Stimulated activated CD8-positive, alpha-beta memory T cell treated with anti-CD3 and anti-CD28 coated beads, Interleukin-7, amount 100 ng/mL, for 24 hours (primary cell): Measurements from ENCODE around the gene LILRA5.
A peak's percentile ranks its signal among the peaks of the same experiment; 100 is the strongest.
"Not testable (repeated sequence)": the region's sequence is repeated elsewhere in the genome, so short reads cannot be mapped to it uniquely, and the experiment has no call there.

Experiments used
- DNase-seq: peaks from one replicate; pipeline ENCODE4 v3.0.0-alpha.2; 2020; ENCODE audit warnings: low read depth

Gene LILRA5

DNA sequence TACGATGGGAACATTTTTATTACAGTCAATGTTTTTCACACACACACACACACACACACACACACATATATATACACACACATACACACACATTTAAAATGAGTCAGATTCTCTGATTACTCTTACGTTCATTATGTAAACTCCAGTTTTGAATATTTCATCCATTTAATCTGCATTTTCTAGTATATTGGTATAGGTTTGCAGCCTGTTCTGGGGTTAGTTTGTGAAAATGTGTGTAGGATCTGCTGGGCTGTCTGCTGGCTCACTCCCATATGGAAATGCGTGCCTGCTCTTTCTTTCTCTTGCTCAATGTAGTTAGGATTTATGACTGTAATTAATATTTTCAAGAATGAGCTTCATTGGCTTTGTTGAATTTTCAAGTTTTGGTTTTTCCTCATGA lies 39.1 kb downstream of the LILRA5 start:
- DNase-seq = no peak

DNA sequence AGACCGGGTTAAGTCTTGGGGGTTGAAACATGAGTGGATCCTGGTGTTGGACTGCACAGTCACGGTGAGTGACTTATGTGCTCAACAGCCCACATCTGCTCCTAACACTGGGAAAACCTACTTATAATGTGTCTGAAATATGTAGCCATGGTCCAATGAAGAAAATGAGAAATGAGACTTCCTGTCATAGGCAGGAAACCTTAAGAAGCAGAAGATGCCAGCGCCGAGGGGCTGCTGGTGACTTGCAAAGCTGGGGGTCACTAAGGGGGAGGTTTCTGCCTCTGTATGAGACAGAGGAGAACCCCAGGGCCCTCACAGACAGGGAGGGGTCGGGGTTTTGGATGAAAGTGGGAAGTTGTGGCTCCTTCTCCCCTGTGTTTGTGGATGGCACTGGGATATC lies 40.8 kb downstream of the LILRA5 start:
- not testable (repeated sequence) for DNase-seq

DNA sequence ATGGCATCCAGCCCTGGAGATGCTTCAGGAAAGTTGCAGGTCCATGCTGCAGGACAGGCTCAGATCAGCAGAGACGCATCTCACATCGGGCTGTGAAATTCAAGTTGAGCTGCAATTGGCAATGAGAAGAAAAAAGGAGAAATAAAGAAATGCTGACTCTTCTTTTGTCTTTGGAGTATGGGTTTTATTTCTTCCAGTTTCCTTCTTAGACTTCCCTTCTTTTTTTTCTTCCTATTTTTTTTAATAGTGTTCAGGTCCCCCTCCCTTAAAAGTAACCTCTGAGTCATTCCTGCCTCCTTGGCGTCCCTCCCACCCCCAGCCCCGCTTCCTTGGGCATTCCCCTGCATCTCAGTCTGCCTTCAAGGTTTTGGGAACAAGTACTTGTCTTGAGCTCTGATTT lies 41.4 kb downstream of the LILRA5 start:
- DNase-seq = not testable (repeated sequence)

DNA sequence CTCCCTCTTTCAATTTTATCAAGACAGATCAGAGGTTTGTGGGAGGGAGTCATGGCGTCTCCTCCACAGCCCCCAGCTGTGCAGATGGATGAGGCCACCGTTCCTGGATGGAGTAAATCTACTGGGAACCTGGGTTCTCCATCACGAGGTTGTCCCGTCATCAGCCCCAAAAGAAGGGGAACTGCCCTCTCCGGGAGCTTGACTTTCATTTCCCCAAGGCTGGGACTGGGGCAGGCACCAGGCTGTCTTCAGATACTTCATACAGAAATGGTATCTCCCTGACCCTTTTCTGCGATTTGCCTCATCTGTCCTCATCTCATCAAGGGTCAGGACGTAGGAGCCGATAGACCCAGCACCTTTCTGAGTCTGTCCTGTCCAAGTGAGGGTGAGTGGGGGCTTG lies 41.9 kb downstream of the LILRA5 start:
- DNase-seq = no peak

DNA sequence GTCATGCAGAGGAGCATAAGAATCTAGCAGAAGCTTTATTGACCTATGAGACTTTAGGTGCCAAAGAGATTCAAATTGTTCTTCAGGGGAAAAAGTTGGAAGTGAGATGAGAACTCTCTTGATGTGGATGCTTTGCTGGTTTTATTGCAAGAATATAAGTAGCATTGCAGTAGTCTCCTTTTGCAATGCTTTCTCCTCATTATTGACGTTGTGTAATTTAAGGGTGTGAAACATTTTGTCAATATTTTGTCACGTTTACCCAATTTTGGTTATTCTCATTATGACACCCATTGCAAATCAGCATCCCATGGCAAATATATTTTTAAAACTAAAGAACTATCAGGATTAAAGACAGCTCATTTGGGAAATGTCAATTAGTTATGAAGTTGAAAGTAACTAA lies 44.0 kb downstream of the LILRA5 start:
- DNase-seq = no peak

DNA sequence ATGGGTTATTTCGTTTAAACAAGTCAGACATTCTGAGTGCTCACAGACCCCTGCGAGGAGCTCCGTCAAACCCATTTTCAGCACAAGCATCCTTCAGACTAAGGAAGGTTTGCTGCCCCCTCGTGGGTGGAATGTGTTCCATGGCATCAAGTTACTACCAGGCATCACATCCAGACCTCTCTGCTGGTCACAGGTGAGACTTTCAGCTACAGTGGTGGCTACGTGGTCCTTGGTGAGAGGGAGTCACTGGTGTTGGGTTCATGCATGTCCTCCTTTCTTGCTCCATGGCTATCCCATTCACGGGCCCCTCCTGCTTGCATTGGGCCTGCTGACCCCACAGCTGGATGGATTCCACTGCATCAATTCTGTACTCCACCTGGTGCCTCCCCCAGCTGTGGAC lies 46.8 kb downstream of the LILRA5 start:
- peak; percentile 60 for DNase-seq

DNA sequence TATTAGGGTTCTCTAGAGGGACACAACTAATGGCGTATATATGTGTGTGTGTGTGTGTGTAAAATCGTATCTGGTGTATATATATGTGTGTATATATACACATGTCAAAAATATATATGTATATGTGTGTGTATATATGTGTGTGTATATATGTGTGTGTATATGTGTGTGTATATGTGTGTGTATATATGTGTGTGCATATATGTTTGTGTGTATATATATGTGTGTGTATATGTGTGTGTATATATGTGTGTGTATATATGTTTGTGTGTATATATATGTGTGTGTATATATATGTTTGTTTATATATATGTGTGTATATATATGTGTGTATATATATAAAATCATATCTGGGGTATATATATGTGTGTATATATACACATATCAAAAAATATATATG lies 50.5 kb downstream of the LILRA5 start:
- DNase-seq = no peak

DNA sequence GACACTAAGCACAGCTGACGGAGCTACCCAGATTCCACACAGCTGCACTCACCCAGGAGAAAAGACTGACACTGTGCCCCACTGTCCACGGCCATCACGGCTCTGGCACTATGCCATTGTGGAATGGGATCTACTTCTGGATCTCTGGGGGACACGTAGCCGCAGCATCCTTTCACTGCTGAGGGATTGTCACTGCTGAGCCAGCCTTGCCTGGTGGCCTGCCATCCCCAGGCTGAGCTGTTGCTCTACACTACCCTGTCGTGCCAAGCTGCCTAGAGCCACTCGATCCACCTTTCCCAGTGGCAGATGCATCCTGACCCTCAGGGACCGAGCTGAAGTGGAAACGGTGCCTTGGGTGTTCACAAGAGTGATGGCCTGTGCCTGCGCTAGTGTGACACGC lies 50.9 kb downstream of the LILRA5 start:
- DNase-seq = no peak

DNA sequence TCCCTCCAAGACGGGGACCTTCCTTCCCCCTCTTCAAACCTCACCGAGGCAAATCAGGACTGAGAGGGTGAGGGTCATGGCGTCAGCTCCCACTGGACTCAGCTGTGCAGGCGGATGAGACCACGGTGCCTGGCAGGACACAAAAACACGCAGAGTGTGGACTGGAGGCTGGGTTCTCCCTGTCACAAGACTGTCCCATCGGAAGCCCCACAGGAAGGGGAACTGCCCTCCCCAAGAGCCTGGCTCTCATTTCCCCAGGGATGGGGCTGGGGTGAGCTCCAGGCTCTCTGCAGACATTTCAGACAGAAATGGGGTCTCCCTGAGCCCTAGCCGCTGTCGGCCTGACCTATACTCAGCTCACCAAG lies 55.9 kb downstream of the LILRA5 start, which contains the start of gene LILRB5:
Gene LILRB5 (minus strand): TSS at position 158 of the 365 bp plus-strand sequence. CDS start 80 bp downstream, at position 78.
- DNase-seq = no peak
